K562 (cell line): ENCODE results near the gene FGF2. TPM values are rescaled to one million over a fixed set of nuclear protein-coding genes. Genes with fewer than 3 reads are reported as not detected.

Source experiments
- ATAC-seq: fragments of 200-7000 bp; cut with Tn5 transposase; 3 replicates; pipeline ENCODE4 v1.9.1; 2020; ENCODE audit warnings: moderate library complexity
- Bru-seq: library from RNA; stranded (reverse); fragments of 400-500 nt; gene quantifications from one replicate; lab custom pipeline; 2021; lab: Mats Ljungman, UMichigan
- BruChase-seq, 2 experiments: library from RNA; stranded (reverse); fragments of 400-500 nt; gene quantifications; one replicate each; lab custom pipeline; 2021; lab: Mats Ljungman, UMichigan
- BruUV-seq: library from RNA; stranded (reverse); fragments of 400-500 nt; replicated peaks from 2 replicates; lab custom pipeline; 2021; lab: Mats Ljungman, UMichigan
- CTCF ChIA-PET: fragments of 300-600 bp; formaldehyde crosslinking; extraction: SDS; loops from one replicate; lab custom pipeline; 2021; ENCODE audit warnings: low intra/inter-chr PET ratio; lab: Yijun Ruan, JAX
- POLR2A ChIA-PET: fragments of 300-600, 350-650 bp; sonication (Branson Sonifier 250); formaldehyde crosslinking; extraction: SDS; loops from one replicate; lab custom pipeline; 2021; ENCODE audit warnings: antibody characterized with exemption, inconsistent platforms; lab: Yijun Ruan, JAX
- DNase-seq, 4 experiments: peaks; one replicate each; pipeline versions ENCODE4 v3.0.0 to v3.0.0-alpha.2; 2011 to 2018; ENCODE audit warnings: low spot score in 3 of 4, mixed read lengths in 3 of 4; ENCODE audit errors: extremely low read depth in 1 of 4
- FAIRE-seq: peaks from 2 replicates; lab custom pipeline; 2011; peaks lifted over from hg19 to GRCh38; lab: Jason Lieb, UNC
- H2AFZ ChIP-seq: 2 replicates; pipeline ENCODE4 v1.6.0; 2011; ENCODE audit warnings: low read depth, low read length, control low read depth, inconsistent platforms
- H3K27ac ChIP-seq: fragments of 200-600 bp; 3 replicates; pipeline ENCODE4 v1.8.0; 2011; ENCODE audit warnings: low read depth, mild to moderate bottlenecking, control low read depth, inconsistent platforms, low read length, moderate library complexity, mixed read lengths; ENCODE audit errors: extremely low read depth
- H3K27me3 ChIP-seq, 2 experiments: fragments of 300-600 bp in 1 of 2; 2 replicates in 1 of 2; 3 replicates in 1 of 2; pipeline versions ENCODE4 v1.6.0 to v1.8.0; 2011; ENCODE audit warnings: inconsistent platforms in 2 of 2, low read length in 2 of 2, mild to moderate bottlenecking in 1 of 2, mixed read lengths in 1 of 2, moderate library complexity in 1 of 2; ENCODE audit not compliant: control insufficient read depth in 2 of 2, insufficient read depth in 2 of 2
- H3K36me3 ChIP-seq: fragments of 300-600 bp; 3 replicates; pipeline ENCODE4 v1.8.0; 2011; ENCODE audit warnings: mild to moderate bottlenecking, low read length, inconsistent platforms; ENCODE audit not compliant: control insufficient read depth, insufficient read depth
- H3K4me1 ChIP-seq, 2 experiments: fragments of 200-600 bp in 1 of 2; replicated peaks in 1 of 2; 2 replicates in 1 of 2; 3 replicates in 1 of 2; pipeline versions ENCODE4 v1.5.1 to v1.8.0; 2011; ENCODE audit warnings: inconsistent platforms in 2 of 2, low read length in 2 of 2, mild to moderate bottlenecking in 1 of 2, mixed read lengths in 1 of 2, moderate library complexity in 1 of 2; ENCODE audit not compliant: control insufficient read depth in 2 of 2, insufficient read depth in 2 of 2
- H3K4me2 ChIP-seq: 2 replicates; pipeline ENCODE4 v1.6.1; 2011; ENCODE audit warnings: low read length, control low read depth, inconsistent platforms, mixed read lengths; ENCODE audit not compliant: insufficient read depth
- H3K4me3 ChIP-seq: fragments of 200-600 bp; sonication (generic), shearing (Covaris generic); 2 replicates; pipeline ENCODE4 v1.5.1; 2016; ENCODE audit warnings: control low read depth, inconsistent platforms
- H3K79me2 ChIP-seq: fragments of 200-600 bp; 3 replicates; pipeline ENCODE4 v1.8.0; 2011; ENCODE audit warnings: low read length, inconsistent platforms; ENCODE audit not compliant: control insufficient read depth, insufficient read depth
- H3K9ac ChIP-seq, 2 experiments: 2 replicates each; pipeline versions ENCODE4 v1.6.0 to v1.6.1; 2011; ENCODE audit warnings: low read depth in 2 of 2, low read length in 2 of 2, control low read depth in 1 of 2, inconsistent platforms in 1 of 2, mild to moderate bottlenecking in 1 of 2, mixed read lengths in 1 of 2; ENCODE audit not compliant: insufficient read depth in 1 of 2
- H3K9me1 ChIP-seq: one replicate; pipeline ENCODE4 v1.6.0; 2011; ENCODE audit warnings: inconsistent platforms, mild to moderate bottlenecking, low read length, moderate library complexity; ENCODE audit not compliant: control insufficient read depth, insufficient read depth
- H3K9me3 ChIP-seq: replicated peaks from 2 replicates; pipeline ENCODE4 v1.5.1; 2011; ENCODE audit warnings: low read depth, low read length, inconsistent platforms; ENCODE audit not compliant: control insufficient read depth, insufficient read depth
- H4K20me1 ChIP-seq: replicated peaks from 2 replicates; pipeline ENCODE4 v1.6.1; 2011; ENCODE audit warnings: low read length, inconsistent platforms, mixed read lengths; ENCODE audit not compliant: control insufficient read depth, insufficient read depth
- DACH1 ChIP-seq: fragments of 450-650 bp; IDR thresholded peaks from 2 replicates; pipeline ENCODE4 v1.6.1; 2018; ENCODE audit not compliant: partially characterized antibody
- FOXM1 ChIP-seq, 2 experiments: fragments of 450-650 bp in 1 of 2; sonication (generic) in 1 of 2; formaldehyde crosslinking in 1 of 2; IDR thresholded peaks; 2 replicates each; pipeline versions ENCODE4 v1.6.1 to v1.9.0; 2017 to 2022; ENCODE audit warnings: low read depth in 2 of 2, mild to moderate bottlenecking in 2 of 2, missing genetic modification reagents in 1 of 2, moderate library complexity in 1 of 2
- NUFIP1 ChIP-seq: fragments of 450-650 bp; IDR thresholded peaks from 2 replicates; pipeline ENCODE4 v1.6.1; 2018; ENCODE audit not compliant: partially characterized antibody
- SIN3A ChIP-seq, 2 experiments: fragments of 150-350 bp in 1 of 2; IDR thresholded peaks; 2 replicates each; pipeline ENCODE4 v1.6.1; 2011 to 2016; ENCODE audit warnings: borderline replicate concordance in 2 of 2, low read depth in 2 of 2, low read length in 2 of 2, mild to moderate bottlenecking in 2 of 2, moderate library complexity in 2 of 2; ENCODE audit not compliant: control insufficient read depth in 1 of 2
- XRCC3 ChIP-seq: fragments of 450-650 bp; IDR thresholded peaks from 2 replicates; pipeline ENCODE4 v1.6.1; 2017; ENCODE audit warnings: mild to moderate bottlenecking, moderate library complexity
- ZNF253 ChIP-seq: fragments of 250-450 bp; sonication (Bioruptor Pico); conservative IDR thresholded peaks from 2 replicates; pipeline ENCODE4 v1.6.1; 2021; ENCODE audit warnings: mild to moderate bottlenecking
- ZNF311 ChIP-seq: fragments of 250-450 bp; sonication (Bioruptor Pico); IDR thresholded peaks from 2 replicates; pipeline ENCODE4 v1.4.0; 2020; ENCODE audit warnings: mild to moderate bottlenecking, moderate library complexity
- WGBS: fragments of 100-300 bp; shearing (Covaris generic); methylation state at CpG from one replicate; pipeline ENCODE4 v1.1.6; 2016; ENCODE audit warnings: low coverage, mixed read lengths; ENCODE audit not compliant: insufficient coverage; ENCODE audit errors: missing lambda C conversion rate; 5-methylcytosine and 5-hydroxymethylcytosine counted together
- in situ Hi-C: fragments of 300-500 bp; cut with MboI; formaldehyde crosslinking; loops from 4 replicates; pipeline ENCODE4 v1.15.0; 2018; ENCODE audit warnings: inconsistent platforms, mixed read lengths
- intact Hi-C: fragments of 100-400 bp; cut with micrococcal nuclease; formaldehyde crosslinking; loops from 2 replicates; pipeline ENCODE4 v1.14.2; 2022
- long read RNA-seq, 3 experiments: library from polyadenylated mRNA in 2 of 3; library from RNA in 1 of 3; unstranded in 2 of 3; stranded (forward) in 1 of 3; transcript quantifications; one replicate each; pipeline ENCODE4 v2.0.0, GENCODE V29; 2019 to 2022
- polyA minus RNA-seq, 3 experiments: library from RNA; depleted of rRNA, polyadenylated mRNA; stranded (reverse); fragments of >200 nt; gene quantifications; 2 replicates each; pipeline ENCODE4 v1.2.3, GENCODE V29; 2011
- polyA plus RNA-seq, 8 experiments: library from polyadenylated mRNA; depleted of rRNA in 4 of 8; stranded (reverse) in 5 of 8; unstranded in 3 of 8; fragments of >200 nt; fragmentation: Nextera tagmentation in 2 of 8; fragmentation: Illumina TruSeq in 1 of 8; extraction: Ambion mirVana in 2 of 8; extraction: Trizol in 1 of 8; gene quantifications; 2 replicates each; pipeline versions ENCODE4 v1.2.1 to v1.2.3, GENCODE V29; 2011 to 2014; ENCODE audit warnings: inconsistent platforms in 1 of 8, missing spikeins in 1 of 8
- total RNA-seq, 7 experiments: library from RNA; depleted of rRNA in 6 of 7; stranded (reverse); fragments of >200 nt in 6 of 7; fragmentation: Illumina TruSeq in 2 of 7; extraction: Trizol in 2 of 7; gene quantifications; 2 replicates each; pipeline versions ENCODE4 v1.2.1 to v1.2.3, GENCODE V29; 2011 to 2021; ENCODE audit warnings: low replicate concordance in 1 of 7
- TF ChIP-seq, protein P1 (sequence below): sonication (generic); formaldehyde crosslinking; IDR thresholded peaks from 2 replicates; pipeline ENCODE4 v1.8.1; 2023; ENCODE audit warnings: mild to moderate bottlenecking, missing genetic modification reagents
- TF ChIP-seq, protein P2 (sequence below): sonication (generic); formaldehyde crosslinking; IDR thresholded peaks from 2 replicates; pipeline ENCODE4 v1.8.0; 2022; ENCODE audit warnings: mild to moderate bottlenecking, low read depth, missing genetic modification reagents

The FGF2 gene
- 4.9 and 13.3 TPM in 2 replicates for total RNA-seq (2011; cell fraction: chromatin; rRNA removed; ENCODE audit: low replicate concordance)
- total RNA-seq (2011; cell fraction: nucleolus; rRNA removed), result 2.0 and 3.2 TPM in 2 replicates
- total RNA-seq (2011; cell fraction: nucleoplasm; rRNA removed), result 8.3 and 20.0 TPM in 2 replicates
- total RNA-seq (2014; rRNA removed) (5.1 and 7.2 TPM in 2 replicates), total RNA-seq (2014; rRNA removed; fragmentation: Illumina TruSeq; extraction: Trizol) (11.9 and 13.5 TPM in 2 replicates), total RNA-seq (2015; rRNA removed; fragmentation: Illumina TruSeq; extraction: Trizol) (9.1 and 10.8 TPM in 2 replicates), total RNA-seq (2021) (16.4 and 19.4 TPM in 2 replicates), polyA plus RNA-seq (2011; rRNA removed) (7.9 and 15.1 TPM in 2 replicates), polyA plus RNA-seq (2014; fragmentation: Illumina TruSeq; extraction: Trizol) (8.3 and 9.2 TPM in 2 replicates), polyA plus RNA-seq (2014; fragmentation: Nextera tagmentation; extraction: Ambion mirVana) (1 to 10 TPM; 2.5 to 2.6 TPM), polyA plus RNA-seq (2014; rRNA removed) (7.8 and 8.1 TPM in 2 replicates), polyA minus RNA-seq (2011; rRNA and poly(A)+ RNA removed) (11.7 and 16.9 TPM in 2 replicates), Bru-seq, nascent RNA (percentile 86 among the genes with signal in this experiment), BruChase-seq, experiment 1, labeled RNA remaining after a 2-hour chase (percentile 83 among the genes with signal in this experiment), BruChase-seq, experiment 2, labeled RNA remaining after a 6-hour chase (percentile 81 among the genes with signal in this experiment)
- polyA plus RNA-seq (2011; cell fraction: cytosol; rRNA removed), result 2.6 and 4.0 TPM in 2 replicates
- 4.9 and 6.5 TPM in 2 replicates for polyA plus RNA-seq (2011; cell fraction: nucleus; rRNA removed)
- polyA plus RNA-seq (2012), result 6.8 and 7.1 TPM in 2 replicates
- 4.3 and 7.2 TPM in 2 replicates for polyA minus RNA-seq (2011; cell fraction: cytosol; rRNA and poly(A)+ RNA removed)
- 5.8 and 9.7 TPM in 2 replicates for polyA minus RNA-seq (2011; cell fraction: nucleus; rRNA and poly(A)+ RNA removed)
- long read RNA-seq, experiment 1, full-length matches to known transcripts, result 36 of 63 reads
- long read RNA-seq, experiment 1, partial matches to known transcripts, result 4 of 63 reads
- long read RNA-seq, experiment 1, other reads (novel, unspliced or antisense), result 23 of 63 reads
- long read RNA-seq, experiment 2, full-length matches to known transcripts, result 3 of 9 reads
- long read RNA-seq, experiment 2, partial matches to known transcripts, result 0 of 9 reads
- long read RNA-seq, experiment 2, other reads (novel, unspliced or antisense), result 6 of 9 reads
- long read RNA-seq, experiment 3, partial matches to known transcripts, result 0 of 3 reads
- long read RNA-seq, experiment 3, other reads (novel, unspliced or antisense), result 3 of 3 reads

DNA sequence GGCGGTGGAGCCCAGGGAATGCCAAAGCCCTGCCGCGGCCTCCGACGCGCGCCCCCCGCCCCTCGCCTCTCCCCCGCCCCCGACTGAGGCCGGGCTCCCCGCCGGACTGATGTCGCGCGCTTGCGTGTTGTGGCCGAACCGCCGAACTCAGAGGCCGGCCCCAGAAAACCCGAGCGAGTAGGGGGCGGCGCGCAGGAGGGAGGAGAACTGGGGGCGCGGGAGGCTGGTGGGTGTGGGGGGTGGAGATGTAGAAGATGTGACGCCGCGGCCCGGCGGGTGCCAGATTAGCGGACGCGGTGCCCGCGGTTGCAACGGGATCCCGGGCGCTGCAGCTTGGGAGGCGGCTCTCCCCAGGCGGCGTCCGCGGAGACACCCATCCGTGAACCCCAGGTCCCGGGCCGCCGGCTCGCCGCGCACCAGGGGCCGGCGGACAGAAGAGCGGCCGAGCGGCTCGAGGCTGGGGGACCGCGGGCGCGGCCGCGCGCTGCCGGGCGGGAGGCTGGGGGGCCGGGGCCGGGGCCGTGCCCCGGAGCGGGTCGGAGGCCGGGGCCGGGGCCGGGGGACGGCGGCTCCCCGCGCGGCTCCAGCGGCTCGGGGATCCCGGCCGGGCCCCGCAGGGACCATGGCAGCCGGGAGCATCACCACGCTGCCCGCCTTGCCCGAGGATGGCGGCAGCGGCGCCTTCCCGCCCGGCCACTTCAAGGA is at the start of gene FGF2:
TSS of gene FGF2 (plus strand) at position 279 of the 705 bp plus-strand sequence. CDS start at position 623, 344 bp downstream.
- FAIRE-seq (no peak), ATAC-seq (peak; percentile 76), DNase-seq (peak; percentile 60 to 76 (median 70))
- WGBS, result 0% methylated on average over 11 of the region's 97 CpGs
- intact Hi-C loops, result loop anchor here (2.0 to 5.0 kb wide), 2 partner anchors 62 to 224 kb away; no protein-coding TSS in a partner anchor
- no peaks in the 10 kb centered on the region for H3K27me3 ChIP-seq
- peak within 1 kb of the TSS; percentile 87 for H3K4me2 ChIP-seq
- H3K4me1 ChIP-seq, result peaks cover 8 to 16% of the 10 kb centered on the region in 2 experiments; a peak in 4 of 5 replicates
- POLR2A ChIA-PET, result interaction anchor here (0.6 kb wide), 1 partner anchor 249 kb away, joined by 3 read pairs; no protein-coding TSS in a partner anchor
- H2AFZ ChIP-seq, result peak within 1 kb of the TSS; percentile 92
- H3K79me2 ChIP-seq, result peaks cover 45% of the 10 kb centered on the region
- peak within 1 kb of the TSS; percentile 73 for H3K27ac ChIP-seq
- H3K4me3 ChIP-seq, result peak within 1 kb of the TSS; percentile 70
- in situ Hi-C loops, result no loop called here
- no peaks in the 10 kb centered on the region for H3K9me1 ChIP-seq
- no peaks in the 10 kb centered on the region for H3K9me3 ChIP-seq
- H3K36me3 ChIP-seq, result no peaks in the 10 kb centered on the region
- no TSS peak for BruUV-seq
- no peaks in the 10 kb centered on the region for H4K20me1 ChIP-seq
- H3K9ac ChIP-seq, result peak within 1 kb of the TSS; percentile 80 to 95
- CTCF ChIA-PET, result no interaction called here
- 0 out of 4 replicates have a peak, but pooled peaks of 1 of the 2 experiments have one; percentile 31 for TF ChIP-seq SIN3A (IDR thresholded peaks at IDR 0.05; ENCODE audit: borderline replicate concordance in 2 of 2, control insufficient read depth in 1 of 2, low read depth in 2 of 2, low read length in 2 of 2)
- no peak for TF ChIP-seq XRCC3
- TF ChIP-seq, protein P1, sequence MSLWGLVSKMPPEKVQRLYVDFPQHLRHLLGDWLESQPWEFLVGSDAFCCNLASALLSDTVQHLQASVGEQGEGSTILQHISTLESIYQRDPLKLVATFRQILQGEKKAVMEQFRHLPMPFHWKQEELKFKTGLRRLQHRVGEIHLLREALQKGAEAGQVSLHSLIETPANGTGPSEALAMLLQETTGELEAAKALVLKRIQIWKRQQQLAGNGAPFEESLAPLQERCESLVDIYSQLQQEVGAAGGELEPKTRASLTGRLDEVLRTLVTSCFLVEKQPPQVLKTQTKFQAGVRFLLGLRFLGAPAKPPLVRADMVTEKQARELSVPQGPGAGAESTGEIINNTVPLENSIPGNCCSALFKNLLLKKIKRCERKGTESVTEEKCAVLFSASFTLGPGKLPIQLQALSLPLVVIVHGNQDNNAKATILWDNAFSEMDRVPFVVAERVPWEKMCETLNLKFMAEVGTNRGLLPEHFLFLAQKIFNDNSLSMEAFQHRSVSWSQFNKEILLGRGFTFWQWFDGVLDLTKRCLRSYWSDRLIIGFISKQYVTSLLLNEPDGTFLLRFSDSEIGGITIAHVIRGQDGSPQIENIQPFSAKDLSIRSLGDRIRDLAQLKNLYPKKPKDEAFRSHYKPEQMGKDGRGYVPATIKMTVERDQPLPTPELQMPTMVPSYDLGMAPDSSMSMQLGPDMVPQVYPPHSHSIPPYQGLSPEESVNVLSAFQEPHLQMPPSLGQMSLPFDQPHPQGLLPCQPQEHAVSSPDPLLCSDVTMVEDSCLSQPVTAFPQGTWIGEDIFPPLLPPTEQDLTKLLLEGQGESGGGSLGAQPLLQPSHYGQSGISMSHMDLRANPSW (CRISPR knock-in tag), result no peak
- TF ChIP-seq DACH1, result no peak
- TF ChIP-seq ZNF311, result no peak
- TF ChIP-seq, protein P2, sequence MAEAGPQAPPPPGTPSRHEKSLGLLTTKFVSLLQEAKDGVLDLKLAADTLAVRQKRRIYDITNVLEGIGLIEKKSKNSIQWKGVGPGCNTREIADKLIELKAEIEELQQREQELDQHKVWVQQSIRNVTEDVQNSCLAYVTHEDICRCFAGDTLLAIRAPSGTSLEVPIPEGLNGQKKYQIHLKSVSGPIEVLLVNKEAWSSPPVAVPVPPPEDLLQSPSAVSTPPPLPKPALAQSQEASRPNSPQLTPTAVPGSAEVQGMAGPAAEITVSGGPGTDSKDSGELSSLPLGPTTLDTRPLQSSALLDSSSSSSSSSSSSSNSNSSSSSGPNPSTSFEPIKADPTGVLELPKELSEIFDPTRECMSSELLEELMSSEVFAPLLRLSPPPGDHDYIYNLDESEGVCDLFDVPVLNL (CRISPR knock-in tag), result no peak
- TF ChIP-seq FOXM1 (IDR thresholded peaks at IDR 0.05; ENCODE audit: low read depth), result no peak
- TF ChIP-seq FOXM1 (CRISPR knock-in tag; IDR thresholded peaks at IDR 0.05; ENCODE audit: low read depth), result no peak; the same call in 1 of the 2 replicates
- no peak for TF ChIP-seq ZNF253 (CRISPR knock-in tag)
- TF ChIP-seq NUFIP1, result no peak
